SK-N-SH (cell line): ENCODE measurements around the gene EHD1. TPM values are rescaled to one million over a fixed set of nuclear protein-coding genes. Genes with fewer than 3 reads are reported as not detected.
A peak's percentile ranks its signal among the peaks of the same experiment; 100 is the strongest.

Experiments
- CTCF ChIA-PET: fragments of 300-600, 350-600 bp; formaldehyde crosslinking; extraction: SDS; loops from one replicate; lab custom pipeline; 2021; lab: Yijun Ruan, JAX
- POLR2A ChIA-PET: fragments of 350-600 bp; sonication (Branson Sonifier 250); formaldehyde crosslinking; extraction: SDS; loops from one replicate; lab custom pipeline; 2020; ENCODE audit warnings: antibody characterized with exemption, inconsistent platforms; lab: Yijun Ruan, JAX
- DNase-seq: peaks from one replicate; pipeline ENCODE4 v3.0.0; 2012
- H2AFZ ChIP-seq: fragments of 200-600 bp; sonication (generic); 2 replicates; pipeline ENCODE4 v1.8.1; 2016; ENCODE audit warnings: antibody characterized with exemption, mild to moderate bottlenecking, low read depth
- H3F3A ChIP-seq: fragments of 200-600 bp; sonication (generic); replicated peaks from 2 replicates; pipeline ENCODE3; 2016; ENCODE audit warnings: antibody characterized with exemption, mild to moderate bottlenecking; ENCODE audit not compliant: insufficient read depth
- H3K27ac ChIP-seq, 2 experiments: fragments of 200-500 bp in 1 of 2; fragments of 200-600 bp in 1 of 2; sonication (Bioruptor generic) in 1 of 2; sonication (generic), shearing (Covaris generic) in 1 of 2; 2 replicates each; pipeline versions ENCODE4 v1.5.1 to v1.6.1; 2014 to 2016; ENCODE audit warnings: low read depth in 2 of 2, inconsistent platforms in 1 of 2, low read length in 1 of 2, mild to moderate bottlenecking in 1 of 2, mixed read lengths in 1 of 2
- H3K27me3 ChIP-seq: fragments of 200-600 bp; sonication (generic), shearing (Covaris generic); 2 replicates; pipeline ENCODE4 v1.6.1; 2016; ENCODE audit warnings: mixed run types; ENCODE audit not compliant: insufficient read depth
- H3K36me3 ChIP-seq, 2 experiments: fragments of 200-500 bp in 1 of 2; fragments of 200-600 bp in 1 of 2; sonication (Bioruptor generic) in 1 of 2; sonication (generic) in 1 of 2; replicated peaks in 1 of 2; 2 replicates each; pipeline versions ENCODE3 to v1.5.1; 2014 to 2016; ENCODE audit warnings: low read length in 1 of 2, mild to moderate bottlenecking in 1 of 2; ENCODE audit not compliant: insufficient read depth in 2 of 2, control insufficient read depth in 1 of 2
- H3K4me1 ChIP-seq, 2 experiments: fragments of 200-500 bp in 1 of 2; fragments of 200-600 bp in 1 of 2; sonication (Bioruptor generic) in 1 of 2; sonication (generic), shearing (Covaris generic) in 1 of 2; 2 replicates each; pipeline versions ENCODE4 v1.5.1 to v1.6.1; 2014 to 2016; ENCODE audit warnings: low read depth in 1 of 2, low read length in 1 of 2, mixed run types in 1 of 2; ENCODE audit not compliant: insufficient read depth in 2 of 2, control insufficient read depth in 1 of 2
- H3K4me2 ChIP-seq: fragments of 200-600 bp; sonication (generic), shearing (Covaris generic); 2 replicates; pipeline ENCODE4 v1.6.1; 2017; ENCODE audit warnings: mixed run types
- H3K4me3 ChIP-seq, 2 experiments: fragments of 200-500 bp in 1 of 2; fragments of 200-600 bp in 1 of 2; sonication (Bioruptor generic) in 1 of 2; sonication (generic), shearing (Covaris generic) in 1 of 2; 2 replicates each; pipeline versions ENCODE4 v1.5.1 to v1.8.1; 2014 to 2016; ENCODE audit warnings: low read depth in 2 of 2, inconsistent platforms in 1 of 2, low read length in 1 of 2, mild to moderate bottlenecking in 1 of 2, mixed read lengths in 1 of 2, moderate library complexity in 1 of 2
- H3K79me2 ChIP-seq: fragments of 200-600 bp; sonication (generic); 2 replicates; pipeline ENCODE4 v1.8.1; 2017; ENCODE audit warnings: mild to moderate bottlenecking; ENCODE audit not compliant: insufficient read depth
- H3K9ac ChIP-seq: fragments of 200-600 bp; sonication (generic); 2 replicates; pipeline ENCODE4 v1.6.1; 2017; ENCODE audit warnings: mixed run types
- H3K9me2 ChIP-seq: fragments of 200-600 bp; sonication (generic); 2 replicates; pipeline ENCODE4 v1.6.1; 2017; ENCODE audit warnings: mixed run types
- H3K9me3 ChIP-seq: fragments of 200-600 bp; sonication (generic); 2 replicates; pipeline ENCODE4 v1.6.1; 2017; ENCODE audit warnings: mixed run types, mild to moderate bottlenecking, moderate library complexity
- H4K20me1 ChIP-seq: fragments of 200-600 bp; sonication (generic); 2 replicates; pipeline ENCODE4 v1.6.1; 2017; ENCODE audit warnings: mild to moderate bottlenecking, mixed run types; ENCODE audit not compliant: insufficient read depth
- CHD2 ChIP-seq: fragments of 150-350 bp; IDR thresholded peaks from 2 replicates; pipeline ENCODE4 v1.6.1; 2018; ENCODE audit warnings: low read length; ENCODE audit not compliant: partially characterized antibody
- CTCF ChIP-seq: fragments of 200-600 bp; sonication (generic); IDR thresholded peaks from 2 replicates; pipeline ENCODE4 v1.6.1; 2017; ENCODE audit warnings: antibody characterized with exemption, mild to moderate bottlenecking, moderate library complexity
- ELF1 ChIP-seq: IDR thresholded peaks from 2 replicates; pipeline ENCODE4 v1.4.0; 2012
- EP300 ChIP-seq, 2 experiments: IDR thresholded peaks; 2 replicates each; pipeline versions ENCODE4 v1.4.0 to v1.6.1; 2012; ENCODE audit warnings: borderline replicate concordance in 1 of 2, low read depth in 1 of 2, low read length in 1 of 2
- EZH2phosphoT487 ChIP-seq: fragments of 200-600 bp; sonication (generic); IDR thresholded peaks from 2 replicates; pipeline ENCODE4 v1.6.1; 2017; ENCODE audit warnings: low read depth, mixed run types, mild to moderate bottlenecking, antibody characterized with exemption, moderate library complexity, borderline replicate concordance
- FOSL2 ChIP-seq: IDR thresholded peaks from 2 replicates; pipeline ENCODE4 v1.4.0; 2012; ENCODE audit warnings: low read depth, mild to moderate bottlenecking, moderate library complexity, borderline replicate concordance
- MAX ChIP-seq: IDR thresholded peaks from 2 replicates; pipeline ENCODE4 v1.4.0; 2012; ENCODE audit warnings: low read depth
- MXI1 ChIP-seq: IDR thresholded peaks from 2 replicates; pipeline ENCODE4 v1.6.1; 2012; ENCODE audit warnings: mild to moderate bottlenecking, low read depth, low read length, improper control_type of control experiment
- PBX3 ChIP-seq: IDR thresholded peaks from 2 replicates; pipeline ENCODE4; 2012
- RAD21 ChIP-seq: IDR thresholded peaks from 2 replicates; pipeline ENCODE4 v1.6.1; 2012; ENCODE audit warnings: mild to moderate bottlenecking, low read length
- RXRA ChIP-seq: IDR thresholded peaks from 2 replicates; pipeline ENCODE4 v1.4.0; 2012; ENCODE audit warnings: low read depth, mild to moderate bottlenecking, borderline replicate concordance
- SIN3A ChIP-seq: IDR thresholded peaks from 2 replicates; pipeline ENCODE4 v1.6.1; 2012; ENCODE audit warnings: low read depth, mild to moderate bottlenecking, low read length, moderate library complexity, borderline replicate concordance
- SMC3 ChIP-seq: IDR thresholded peaks from 2 replicates; pipeline ENCODE4 v1.6.1; 2012; ENCODE audit warnings: low read depth, low read length, improper control_type of control experiment
- TCF12 ChIP-seq: IDR thresholded peaks from 2 replicates; pipeline ENCODE4 v1.4.0; 2012
- USF2 ChIP-seq: fragments of 150-350 bp; IDR thresholded peaks from 2 replicates; pipeline ENCODE4 v1.6.1; 2017; ENCODE audit warnings: antibody characterized with exemption, low read length, low read depth, borderline replicate concordance
- WGBS: methylation state at CpG from one replicate; pipeline ENCODE4 v1.1.6; 2017; ENCODE audit warnings: low lambda C conversion rate; 5-methylcytosine and 5-hydroxymethylcytosine counted together
- polyA plus RNA-seq, 3 experiments: library from polyadenylated mRNA; depleted of rRNA; stranded (reverse); fragments of >200 nt; gene quantifications; 2 replicates each; pipeline ENCODE4 v1.2.3, GENCODE V29; 2012

The EHD1 gene
- polyA plus RNA-seq, 1 of the 3 experiments (the other 2 are of a cell fraction) = 93.3 TPM

- H3K9me3 ChIP-seq = no peaks in the 10 kb centered on the region
- H3K4me3 ChIP-seq = no peak overlapping the region
- H3K4me2 ChIP-seq = peak overlapping the region; percentile 66; the same call in 1 of the 2 replicates
- 0 out of 2 replicates have a peak, but pooled peaks cover under 1% of the 10 kb centered on the region for H4K20me1 ChIP-seq
- no peaks in the 10 kb centered on the region for H3K27me3 ChIP-seq
- peak overlapping the region; percentile 2 to 80; a peak in 3 of 4 replicates for H3K27ac ChIP-seq
- peaks cover 6% of the 10 kb centered on the region for H3F3A ChIP-seq
- DNase-seq = no peak
- peak overlapping the region; percentile 49; the same call in 1 of the 2 replicates for H3K9ac ChIP-seq
- POLR2A ChIA-PET = interaction anchor here (2.4 kb wide), 1 partner anchor 22 kb away, joined by 8 read pairs; the partner anchor contains the start of gene EHD1
- 74% methylated on average over 12 of the region's 20 CpGs for WGBS
- peaks cover 7 to 27% of the 10 kb centered on the region in 2 experiments for H3K36me3 ChIP-seq
- CTCF ChIA-PET = interaction anchor here (0.8 to 3.9 kb wide), 9 partner anchors 8 to 168 kb away, joined by 3 to 18 read pairs (median 3); partner anchors contain the start of gene PPP2R5B
- H3K79me2 ChIP-seq = peaks cover 37% of the 10 kb centered on the region
- peak; percentile 67 for TF ChIP-seq MAX
- TF ChIP-seq TCF12 = peak; percentile 66
- TF ChIP-seq CTCF = no peak
- TF ChIP-seq CHD2 = no peak
- no peak for TF ChIP-seq RXRA
- TF ChIP-seq FOSL2 = peak; percentile 63; the same call in 1 of the 2 replicates
- TF ChIP-seq MXI1 = no peak
- TF ChIP-seq SMC3 = no peak
- TF ChIP-seq ELF1 = no peak
- TF ChIP-seq EP300 (IDR thresholded peaks at IDR 0.05; ENCODE audit: borderline replicate concordance in 1 of 2, low read depth in 1 of 2, low read length in 1 of 2) = no peak; a peak in 1 of 4 replicates
- TF ChIP-seq SIN3A = no peak
- TF ChIP-seq USF2 = no peak
- peak; percentile 12; the same call in 1 of the 2 replicates for TF ChIP-seq PBX3
- TF ChIP-seq RAD21 = no peak
- no peak for TF ChIP-seq EZH2phosphoT487
- no peaks in the 10 kb centered on the region for H3K9me2 ChIP-seq
- no peak overlapping the region for H2AFZ ChIP-seq
- peaks cover 11 to 28% of the 10 kb centered on the region in 2 experiments; a peak in 3 of 4 replicates for H3K4me1 ChIP-seq
These were observed 21.8 kb downstream of the EHD1 start for GRCh38 chr11:64856382-64857227.
